Measurements from ENCODE around the gene LGALS12. TPM values are rescaled to one million over a fixed set of nuclear protein-coding genes. Genes with fewer than 3 reads are reported as not detected.

Gene LGALS12
- total and polyA plus RNA-seq, 10 of the 15 experiments (the other 5 are each of a cell fraction or from before 2014, with no cell fraction given), result not detected

GRCh38 chr11:63510360-63511047, 4.6 kb downstream of the LGALS12 start (continued):
- TF ChIP-seq SIN3A (IDR thresholded peaks at IDR 0.05; ENCODE audit: low read depth, low read length), result no peak
- no peak for TF ChIP-seq TBL1XR1 (IDR thresholded peaks at IDR 0.05; ENCODE audit: low read depth, low read length)
- TF ChIP-seq ZBTB40 (IDR thresholded peaks at IDR 0.05; ENCODE audit: borderline replicate concordance), result no peak
- TF ChIP-seq SUPT20H (IDR thresholded peaks at IDR 0.05; ENCODE audit: borderline replicate concordance, control insufficient read depth, low read depth, low read length), result no peak
- TF ChIP-seq EZH2 (IDR thresholded peaks at IDR 0.05; ENCODE audit: borderline replicate concordance, control insufficient read depth, low read depth, low read length), result no peak
- TF ChIP-seq NR2F1 (conservative IDR thresholded peaks at IDR 0.05), result no peak
- TF ChIP-seq TCF3 (IDR thresholded peaks at IDR 0.05; ENCODE audit: borderline replicate concordance, insufficient read depth, low read depth, low read length), result no peak

Measured in GM12878 (cell line).